ENCODE measurements around the gene KRTAP10-10.
"Not testable (repeated sequence)": the region's sequence is repeated elsewhere in the genome, so short reads cannot be mapped to it uniquely, and the experiment has no call there.

The KRTAP10-10 gene

DNA sequence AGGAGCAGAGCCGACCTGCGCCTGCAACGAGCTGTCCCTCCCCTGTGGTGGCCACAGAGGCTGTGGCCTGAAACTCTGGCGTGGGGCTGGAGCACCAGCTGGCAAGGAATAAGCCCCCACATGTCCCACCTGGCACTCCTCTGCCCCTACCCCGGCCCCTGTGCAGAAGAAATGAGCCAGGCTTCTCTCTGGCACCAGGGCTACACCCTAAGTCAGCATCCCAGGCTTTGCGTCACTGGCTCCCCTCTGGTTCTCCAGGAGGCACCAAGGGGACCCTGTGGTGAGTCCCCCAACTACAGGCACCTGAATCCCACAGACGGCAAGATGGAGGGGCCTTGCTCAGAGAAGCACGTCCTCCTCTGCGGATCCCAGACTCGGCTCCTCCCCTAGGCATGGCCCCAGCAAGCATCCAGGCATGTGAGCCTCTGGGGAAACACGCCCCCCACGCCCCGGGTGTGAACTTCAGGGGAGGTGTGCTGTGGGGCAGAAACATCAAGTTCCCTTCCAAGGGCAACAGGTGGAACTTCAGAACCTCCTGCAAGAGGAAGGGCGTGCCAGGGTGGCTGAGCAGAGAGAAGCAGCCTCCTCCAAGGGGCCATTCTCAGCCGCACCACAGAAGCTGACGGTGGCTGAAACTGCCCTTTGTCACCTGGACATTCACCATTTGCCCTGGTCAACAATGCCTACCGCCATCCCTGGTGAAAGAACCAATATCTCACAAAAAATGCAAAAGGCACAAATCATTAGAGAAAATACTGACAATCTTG lies 33.9 kb upstream of the KRTAP10-10 start:
- DNase-seq = no peak

DNA sequence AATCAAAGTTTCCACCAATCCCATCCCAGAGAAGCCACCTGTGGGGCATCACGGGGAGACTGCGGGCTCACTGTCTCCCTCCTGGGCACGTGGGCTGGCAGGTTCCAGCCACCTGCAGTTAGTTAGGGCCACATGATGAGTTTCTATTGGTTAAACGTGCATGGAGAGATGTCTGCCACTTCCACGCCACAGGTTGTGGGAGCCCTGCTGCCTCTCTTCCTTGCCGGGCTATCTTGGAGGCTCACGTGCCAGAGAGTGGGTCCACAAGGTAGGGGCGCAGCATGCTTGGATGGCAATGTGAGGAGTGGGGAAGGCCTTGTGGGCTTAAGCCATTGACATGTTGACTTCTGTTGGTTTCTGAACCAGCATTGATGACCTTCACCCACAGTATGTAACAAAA lies 33.2 kb upstream of the KRTAP10-10 start:
- no peak for DNase-seq

DNA sequence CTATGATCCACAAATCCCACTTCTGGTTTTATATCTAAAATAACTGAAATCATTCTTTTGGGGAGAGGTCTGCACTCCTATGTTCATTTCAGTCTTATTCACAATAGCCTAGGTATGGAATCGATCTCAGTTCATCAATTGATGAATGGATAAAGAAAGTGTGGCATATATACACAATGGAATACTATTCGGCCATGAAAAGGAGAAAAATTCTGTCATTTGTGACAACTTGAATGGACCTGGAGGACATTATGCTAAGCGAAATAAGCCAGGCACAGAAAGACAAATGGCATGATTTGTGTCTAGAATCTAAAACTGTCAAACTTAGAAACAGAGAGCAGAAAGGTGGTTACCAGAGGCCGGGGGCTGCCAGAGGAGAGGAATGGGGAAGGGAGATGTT lies 30.7 kb upstream of the KRTAP10-10 start:
- no peak for DNase-seq

DNA sequence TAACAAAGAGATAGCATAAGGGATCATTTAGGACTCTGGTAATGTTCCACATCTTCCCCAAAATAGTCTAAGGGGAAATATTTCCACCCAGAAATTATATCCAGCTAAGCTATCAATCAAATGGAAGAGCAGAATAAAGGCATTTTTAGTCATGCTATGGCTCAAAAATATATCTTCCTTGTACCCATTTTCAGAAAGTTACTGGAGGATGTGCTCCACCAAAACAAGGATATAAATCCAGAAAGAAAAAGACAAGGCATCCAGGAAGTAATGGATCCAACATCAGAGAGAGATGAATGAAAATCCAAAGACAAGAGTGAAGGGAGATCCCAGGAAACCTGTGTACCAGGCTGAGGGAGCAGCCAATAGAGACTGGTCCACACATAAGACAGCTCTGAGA lies 28.0 kb upstream of the KRTAP10-10 start:
- DNase-seq = no peak

GRCh38 chr21:44610157-44610843 lies 26.9 kb upstream of the KRTAP10-10 start:
- DNase-seq = not testable (repeated sequence)

GRCh38 chr21:44611551-44611950 lies 25.6 kb upstream of the KRTAP10-10 start:
- no peak for DNase-seq

GRCh38 chr21:44612029-44612486 lies 25.1 kb upstream of the KRTAP10-10 start, which contains the start of gene KRTAP10-8:
KRTAP10-8 (plus strand) TSS chr21:44612079; CDS start chr21:44612101, 22 bp downstream.
- no peak for DNase-seq

GRCh38 chr21:44612669-44613229 lies 24.4 kb upstream of the KRTAP10-10 start:
- no peak for DNase-seq

DNA sequence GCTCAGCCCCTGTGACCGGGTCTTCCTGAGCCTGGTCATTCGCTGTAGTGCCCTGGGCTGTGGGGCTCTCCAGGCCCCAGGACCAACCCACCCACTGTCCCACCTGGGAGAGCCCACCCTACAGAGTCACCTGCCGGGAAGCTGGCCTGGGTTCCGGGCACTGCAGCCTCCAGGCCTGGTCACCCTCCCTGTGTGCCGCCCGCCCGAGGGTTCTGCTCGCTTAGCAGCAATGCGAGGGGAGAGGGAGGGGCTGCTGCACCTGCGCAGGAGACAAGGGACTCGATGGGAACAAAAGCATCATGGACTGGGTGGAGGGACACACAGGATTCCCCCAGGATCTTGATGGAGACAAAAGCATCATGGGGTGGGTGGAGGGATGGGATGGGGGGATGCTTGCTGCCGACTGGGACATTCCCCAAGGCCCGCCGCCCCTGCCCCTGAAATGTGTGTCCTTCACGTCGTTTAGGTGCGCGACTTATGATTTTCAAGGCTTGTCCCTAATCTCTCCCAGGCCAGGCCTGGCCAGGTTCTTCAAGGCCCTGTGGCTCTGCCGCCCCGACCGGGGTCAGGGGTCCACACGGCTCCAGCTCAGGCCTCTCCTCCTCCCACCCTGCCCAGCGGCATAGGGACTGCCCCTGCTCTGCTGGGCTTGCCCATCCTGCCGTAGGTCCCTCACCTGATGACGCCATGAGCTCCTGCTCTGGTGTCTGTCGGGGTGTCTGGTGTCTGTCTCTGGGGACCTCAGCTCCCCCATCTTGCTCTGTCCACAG lies 23.6 kb upstream of the KRTAP10-10 start:
- DNase-seq = no peak

GRCh38 chr21:44614161-44614631 lies 23.0 kb upstream of the KRTAP10-10 start:
- DNase-seq = no peak

DNA sequence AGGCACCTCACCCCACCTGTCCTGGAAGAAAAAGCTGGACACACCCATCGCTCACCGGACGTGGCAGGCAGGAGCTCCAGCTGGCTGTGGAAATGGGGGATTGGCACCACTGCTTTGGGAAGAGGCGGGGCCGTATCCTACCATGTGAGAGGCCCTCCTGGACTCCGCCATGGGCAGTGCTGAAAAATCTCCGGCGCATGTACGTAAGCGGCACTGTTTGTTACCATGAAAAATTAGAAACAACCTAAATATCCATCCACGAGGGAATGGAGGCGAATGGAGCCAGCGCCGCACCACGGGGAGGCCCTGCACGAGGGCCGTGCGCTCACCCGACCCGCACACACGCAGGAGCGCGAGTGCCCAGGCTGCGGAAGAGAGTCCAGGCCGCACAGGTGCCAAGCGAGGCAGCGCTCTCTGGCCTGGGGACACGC lies 22.2 kb upstream of the KRTAP10-10 start:
- DNase-seq = no peak

- no peak for DNase-seq
Measured at GRCh38 chr21:44615466-44615865, 21.7 kb upstream of the KRTAP10-10 start.

DNA sequence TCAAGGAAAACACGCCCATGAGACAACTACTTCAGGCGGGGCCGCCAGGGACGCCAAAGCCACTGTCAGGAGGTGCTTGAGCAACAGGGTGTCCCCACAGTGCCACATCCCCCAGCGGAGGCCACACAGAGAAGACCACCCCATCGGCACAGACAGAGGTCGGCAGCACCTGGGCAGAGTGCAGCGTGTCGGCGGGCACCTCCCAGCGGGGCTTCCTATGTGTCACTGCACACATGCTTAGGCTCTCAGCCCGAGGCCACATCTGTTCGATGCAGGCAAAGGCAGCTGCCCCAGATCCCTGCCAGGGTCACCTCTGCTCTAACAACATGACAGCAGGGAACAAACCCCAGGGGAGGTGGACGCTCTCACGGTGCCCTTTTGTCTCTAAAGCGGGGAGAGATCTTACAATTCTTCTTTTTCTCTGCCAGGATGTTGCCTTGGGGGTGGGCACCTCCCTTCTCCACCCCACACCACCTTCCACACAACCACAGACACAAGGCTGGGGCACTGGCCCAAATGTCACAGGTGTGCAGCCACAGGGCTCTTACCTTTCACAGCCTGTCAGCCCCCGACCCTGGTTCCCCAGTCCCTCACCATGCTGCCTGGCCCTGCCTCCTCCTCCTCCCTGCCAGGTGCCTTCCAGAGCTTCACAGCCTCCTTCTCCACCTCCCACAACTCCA lies 21.1 kb upstream of the KRTAP10-10 start:
- DNase-seq = no peak

DNA sequence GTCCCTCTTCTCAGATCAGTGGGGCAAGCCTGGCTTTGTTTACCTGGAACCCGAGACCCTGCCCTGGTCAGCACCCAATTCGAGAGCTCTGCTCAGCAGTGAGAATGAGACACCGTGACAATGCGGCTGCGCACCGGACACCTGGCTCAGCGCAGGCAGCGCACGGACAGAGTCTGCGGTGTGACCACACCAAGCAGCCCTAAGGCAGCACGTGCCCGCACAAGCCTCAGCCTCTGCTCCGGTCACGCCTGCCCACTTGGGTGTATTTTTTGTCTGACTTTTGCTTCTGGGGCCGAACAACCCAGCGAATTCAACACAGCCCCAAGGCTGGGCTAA lies 20.6 kb upstream of the KRTAP10-10 start:
- DNase-seq = no peak

DNA sequence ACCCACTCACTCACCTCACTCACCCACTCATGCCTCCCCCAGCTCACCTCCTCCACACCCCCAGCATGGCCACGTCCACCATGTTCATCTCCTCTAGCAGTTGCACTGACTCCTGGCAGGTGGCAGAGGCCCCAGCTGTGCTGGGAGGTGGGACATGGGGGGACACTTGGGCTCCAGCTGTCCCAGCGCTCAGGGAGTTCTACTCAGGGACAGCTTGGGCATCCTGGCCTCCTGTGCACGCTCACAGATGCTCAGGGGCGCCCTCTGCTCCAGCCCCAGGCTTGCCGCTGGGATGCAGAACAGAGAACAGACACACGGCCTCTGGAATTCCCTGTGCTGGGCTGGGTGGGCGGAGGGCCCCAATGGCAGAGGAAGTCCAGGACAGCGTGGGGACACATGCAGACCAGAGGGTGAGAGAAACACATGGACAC lies 20.1 kb upstream of the KRTAP10-10 start:
- no peak for DNase-seq

DNA sequence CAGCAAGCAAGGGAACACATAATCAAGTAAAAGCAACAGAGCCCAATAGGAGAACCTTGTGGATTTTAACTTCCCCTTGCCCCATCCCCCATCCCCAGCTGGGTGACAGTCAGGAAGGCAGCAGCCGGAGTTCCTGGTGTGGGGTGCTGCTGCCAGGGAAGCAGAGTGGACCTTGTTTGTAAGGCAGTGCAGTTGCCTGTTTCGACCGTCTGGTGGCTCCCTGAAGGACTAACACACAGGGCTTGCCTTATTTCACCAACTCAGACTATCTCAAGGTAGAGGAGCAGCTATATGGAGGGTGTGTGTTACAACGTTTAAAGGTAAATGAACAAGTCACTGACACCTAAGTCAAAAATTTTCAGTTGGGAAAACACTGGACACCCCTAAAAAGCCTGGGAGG lies 18.7 kb upstream of the KRTAP10-10 start:
- DNase-seq = no peak

- no peak for DNase-seq
Measured at GRCh38 chr21:44618909-44619308, 18.2 kb upstream of the KRTAP10-10 start.

- DNase-seq = no peak
Measured at GRCh38 chr21:44619886-44620285, 17.3 kb upstream of the KRTAP10-10 start.

- DNase-seq = no peak
Measured at GRCh38 chr21:44623575-44623974, 13.6 kb upstream of the KRTAP10-10 start.

DNA sequence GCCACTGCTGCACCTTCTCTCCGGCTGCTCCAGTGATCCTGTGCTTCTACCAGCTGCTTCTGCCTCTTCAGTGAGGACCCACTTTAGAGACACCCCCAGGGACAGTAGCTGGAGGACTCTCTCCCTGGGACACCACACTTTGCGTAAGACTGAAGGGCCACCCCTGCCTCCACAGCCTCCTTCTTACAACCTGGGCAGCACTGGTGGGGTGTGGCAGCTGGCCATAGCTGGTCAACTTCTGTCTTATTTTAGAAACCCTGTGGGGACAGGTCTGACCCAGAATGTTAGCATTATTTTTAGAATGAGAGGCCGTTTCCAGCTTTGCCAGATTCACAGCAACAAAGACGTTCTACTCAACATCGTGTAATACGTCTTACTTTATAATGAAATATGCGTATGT lies 11.4 kb upstream of the KRTAP10-10 start:
- no peak for DNase-seq

DNA sequence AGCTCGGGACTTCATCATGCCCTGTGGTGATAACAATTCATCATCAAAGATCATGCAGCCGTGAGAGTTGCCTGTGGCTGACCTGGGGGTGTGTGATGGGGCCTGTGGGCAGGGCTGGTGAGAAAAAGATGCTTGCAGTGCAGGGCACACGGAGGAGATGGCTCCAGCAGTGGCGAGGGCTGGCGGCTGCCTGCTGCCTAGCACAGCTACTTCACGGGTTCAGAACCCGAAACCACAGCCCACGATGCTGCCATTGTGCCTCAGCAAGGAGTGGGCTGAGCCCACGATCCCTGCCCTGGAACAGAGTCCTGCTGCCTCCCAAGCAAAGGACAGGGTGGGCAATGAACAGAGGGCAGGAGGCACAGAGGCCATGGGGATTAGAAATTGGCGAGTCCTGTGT lies 10.9 kb upstream of the KRTAP10-10 start:
- no peak for DNase-seq

GRCh38 chr21:44626673-44627143 lies 10.4 kb upstream of the KRTAP10-10 start, which contains the start of gene KRTAP10-9:
KRTAP10-9 (plus strand) TSS chr21:44627093; CDS start chr21:44627172, 79 bp downstream.
- DNase-seq = no peak

All from fibroblast of skin of right quadriceps (primary cell).